ENCODE measurements around the gene TASP1.

The TASP1 gene

DNA sequence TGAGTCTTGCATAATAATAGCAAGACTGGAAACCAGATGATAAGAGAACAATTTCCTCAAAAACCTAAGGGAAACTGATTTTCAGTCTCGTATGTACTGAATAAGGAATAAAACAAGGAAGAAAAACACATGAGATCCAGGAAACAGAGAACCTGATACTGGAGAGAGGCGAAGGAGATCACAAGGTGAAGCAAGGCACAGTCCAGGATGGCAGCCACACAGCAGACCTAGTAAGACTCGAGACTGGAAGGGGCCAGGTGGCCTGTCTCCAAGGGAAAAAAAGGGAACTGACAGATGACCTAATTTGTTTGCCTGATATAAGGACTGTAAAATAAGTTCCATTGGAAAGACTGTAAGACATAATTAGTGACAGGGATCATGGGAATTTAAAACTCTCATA is 71.1 kb downstream of the TASP1 start:
- DNase-seq, result peak; percentile 27

DNA sequence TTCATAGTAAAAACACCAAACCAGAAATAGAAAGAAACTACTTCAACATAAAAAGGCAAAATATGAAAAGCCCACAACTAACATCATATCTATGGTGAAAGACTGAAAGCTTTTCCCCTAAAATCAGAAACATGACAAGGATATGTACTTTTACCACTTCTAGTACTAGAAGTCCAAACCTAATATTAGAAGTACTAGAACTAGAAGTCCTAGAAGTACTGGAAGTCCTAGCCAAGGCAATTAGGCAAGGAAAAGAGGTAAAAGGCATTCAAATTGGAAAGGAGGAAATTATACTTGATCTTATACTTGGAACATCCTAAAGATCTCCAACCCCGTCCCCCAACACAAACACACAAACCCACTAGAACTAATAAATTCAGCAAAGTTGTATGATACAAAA is 74.9 kb downstream of the TASP1 start:
- DNase-seq, result no peak

DNA sequence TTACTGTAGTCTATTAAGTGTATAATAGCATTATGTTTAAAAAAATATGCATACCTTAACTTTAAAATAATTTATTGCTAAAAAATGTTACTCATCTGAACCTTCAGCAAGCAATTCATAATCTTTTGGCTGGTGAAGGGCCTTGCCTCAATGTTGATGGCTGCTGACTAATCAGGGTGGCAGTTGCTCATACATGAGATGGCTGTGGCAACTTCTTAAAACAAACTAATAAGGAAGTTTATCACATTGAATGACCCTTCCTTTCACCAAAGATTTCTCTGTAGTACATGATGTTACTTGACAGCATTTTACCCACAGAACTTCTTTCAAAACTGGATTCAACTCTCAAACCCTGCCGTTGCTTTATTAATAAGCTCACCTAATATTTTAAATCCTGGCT is 84.0 kb downstream of the TASP1 start:
- DNase-seq, result no peak

DNA sequence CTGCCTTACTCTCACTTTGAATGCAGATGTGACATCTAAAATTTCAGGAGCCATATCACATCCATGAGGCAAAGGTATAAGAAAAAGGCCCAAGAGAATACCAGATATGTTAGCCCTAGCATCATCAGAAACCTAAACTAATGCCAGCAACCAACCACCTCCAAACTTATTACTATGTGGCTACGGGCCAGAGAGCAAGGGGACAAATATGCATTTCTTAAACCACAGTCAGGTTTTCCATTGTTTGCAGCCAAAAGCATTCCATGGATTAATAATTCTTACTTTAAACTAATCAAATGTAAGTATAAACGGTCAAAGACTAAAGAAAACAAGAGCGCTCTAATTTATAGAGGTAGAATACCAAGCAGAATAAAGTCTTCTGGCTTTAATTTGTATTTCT is 84.7 kb downstream of the TASP1 start:
- no peak for DNase-seq

DNA sequence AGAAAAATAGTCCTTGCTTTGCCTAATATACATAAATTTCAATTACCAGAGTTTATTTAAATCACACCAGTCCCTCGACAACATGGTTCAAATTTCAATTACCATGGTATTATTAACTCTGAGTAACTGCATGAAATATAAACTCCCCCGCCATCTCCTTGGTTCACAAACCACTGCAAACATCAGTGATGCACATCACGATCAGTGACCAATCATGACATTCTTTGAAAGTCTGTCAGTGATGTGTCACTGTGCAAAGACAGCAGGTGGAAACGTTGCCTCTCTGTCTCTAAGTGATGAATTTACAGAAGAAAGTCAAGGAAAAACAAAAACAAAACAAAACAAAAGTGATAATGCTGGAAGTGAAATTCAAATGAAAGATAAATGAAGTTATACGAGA is 86.7 kb downstream of the TASP1 start:
- no peak for DNase-seq

DNA sequence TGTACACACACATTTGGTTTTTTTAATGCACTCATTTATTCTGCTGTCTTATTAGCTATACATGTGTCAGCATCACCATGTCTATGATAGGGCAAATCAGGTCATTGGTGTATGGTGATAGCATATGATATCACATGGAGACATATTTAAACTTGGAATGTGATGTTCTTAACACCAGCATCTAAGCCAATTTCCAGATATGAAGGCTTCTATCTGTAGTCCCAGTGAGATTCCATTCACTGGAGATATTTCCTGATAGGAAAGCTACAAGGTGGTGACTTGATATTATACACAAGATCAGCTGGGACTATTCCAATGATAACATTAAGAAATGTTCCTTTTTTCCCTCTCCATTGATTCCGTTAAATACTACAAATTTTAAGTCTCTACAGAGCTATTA is 89.3 kb downstream of the TASP1 start:
- DNase-seq, result no peak

DNA sequence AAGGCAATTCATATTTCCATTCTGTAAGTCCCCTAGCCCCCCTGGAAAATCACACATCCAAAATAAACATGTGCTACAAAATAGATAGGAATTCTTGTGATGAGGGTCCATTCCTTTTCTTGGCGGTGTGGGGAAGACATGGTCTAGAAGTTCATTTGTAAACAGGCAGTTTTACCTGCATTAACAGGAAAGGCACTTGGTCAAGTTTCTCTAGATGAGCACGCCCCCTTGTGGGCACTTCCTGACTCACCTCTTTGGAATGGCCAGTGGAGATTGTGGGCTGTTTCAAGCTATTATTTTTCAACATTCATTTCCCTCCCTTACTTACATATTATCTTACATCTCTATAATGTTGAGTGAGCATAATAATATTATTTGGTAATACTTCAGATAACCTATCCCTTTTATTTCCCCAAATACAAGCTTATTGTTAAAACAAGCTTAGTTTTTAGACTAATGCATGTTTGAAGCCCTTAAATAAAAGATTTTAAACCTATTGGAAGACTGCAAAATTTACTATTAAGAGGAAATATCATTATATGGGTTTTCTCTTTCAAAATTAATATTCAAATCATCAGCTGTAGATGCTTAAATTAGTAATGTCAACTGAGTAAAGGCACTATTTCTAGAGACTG is 92.1 kb downstream of the TASP1 start:
- DNase-seq, result peak; percentile 81

DNA sequence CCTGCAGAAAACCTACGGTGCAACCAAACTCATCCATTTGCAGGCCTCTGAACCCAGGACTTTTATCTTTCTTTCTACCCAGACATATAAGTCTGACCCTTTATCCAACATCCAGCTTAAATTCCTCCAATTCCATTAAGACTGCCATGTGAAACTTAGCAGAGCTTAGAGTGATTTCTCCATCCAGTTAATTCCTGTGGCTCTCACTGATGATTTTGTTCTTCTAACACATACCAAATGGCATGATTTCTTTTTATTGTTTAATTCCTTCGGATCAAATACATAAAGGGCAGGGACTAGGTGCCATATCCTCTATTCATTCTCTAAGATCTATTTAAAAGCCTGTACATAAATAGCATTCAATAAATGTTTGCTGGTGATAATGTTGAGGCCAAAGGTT is 92.9 kb downstream of the TASP1 start:
- DNase-seq, result no peak

DNA sequence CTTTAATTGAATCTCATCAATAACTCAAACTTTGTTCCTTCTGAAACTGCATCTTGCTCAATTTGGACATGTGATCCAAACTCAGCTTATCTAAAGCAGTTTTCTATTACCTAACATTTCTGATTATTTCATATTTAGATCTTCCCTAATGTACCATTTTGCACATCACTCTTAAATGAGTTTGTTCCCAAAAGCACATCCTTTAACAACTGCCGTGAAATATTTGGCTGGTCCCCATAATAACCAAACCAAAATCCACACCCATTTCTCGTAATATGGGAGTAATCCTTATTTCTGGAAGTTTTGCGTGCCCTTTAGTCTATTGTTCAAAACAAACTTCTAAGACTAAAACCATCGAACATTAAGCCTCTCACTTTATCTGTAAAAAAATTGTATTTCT is 94.9 kb downstream of the TASP1 start:
- DNase-seq, result no peak

DNA sequence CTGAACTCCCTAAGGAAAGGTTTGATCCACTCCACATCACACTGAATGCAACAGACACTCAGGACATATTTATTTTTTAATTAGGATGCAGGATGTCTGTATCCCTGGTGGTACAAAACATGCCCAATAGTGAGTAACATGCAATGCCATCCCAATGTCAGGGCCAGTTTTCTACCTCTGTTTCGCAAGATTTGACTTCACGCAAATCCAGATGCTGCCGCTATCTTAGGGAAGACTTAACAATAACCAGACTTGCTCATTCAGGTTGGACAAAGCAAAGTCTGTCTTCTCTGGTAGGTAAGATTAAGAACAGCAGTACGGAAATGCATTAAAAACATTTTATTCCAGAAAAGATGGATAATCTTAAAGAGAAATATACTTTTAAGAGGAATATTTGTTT is 103.1 kb downstream of the TASP1 start:
- no peak for DNase-seq

DNA sequence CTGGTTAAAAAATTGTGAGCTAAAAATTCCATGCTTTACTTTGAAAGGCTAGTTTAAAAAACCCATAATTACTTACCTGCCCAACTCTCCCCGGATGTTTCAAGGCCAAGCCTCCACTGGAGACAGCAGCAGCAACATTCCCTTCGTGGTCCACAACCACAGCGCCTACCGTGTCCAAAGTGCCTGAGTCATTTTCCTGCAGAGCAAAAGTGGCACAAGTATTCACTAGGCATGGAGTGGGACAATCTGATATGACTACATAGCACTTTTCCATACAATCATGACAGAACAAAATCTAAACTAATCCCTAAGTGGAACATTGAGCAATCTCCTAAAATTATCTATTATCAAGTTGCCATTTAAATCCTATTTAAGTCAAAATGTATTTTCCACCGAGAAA is 104.8 kb downstream of the TASP1 start:
- no peak for DNase-seq

DNA sequence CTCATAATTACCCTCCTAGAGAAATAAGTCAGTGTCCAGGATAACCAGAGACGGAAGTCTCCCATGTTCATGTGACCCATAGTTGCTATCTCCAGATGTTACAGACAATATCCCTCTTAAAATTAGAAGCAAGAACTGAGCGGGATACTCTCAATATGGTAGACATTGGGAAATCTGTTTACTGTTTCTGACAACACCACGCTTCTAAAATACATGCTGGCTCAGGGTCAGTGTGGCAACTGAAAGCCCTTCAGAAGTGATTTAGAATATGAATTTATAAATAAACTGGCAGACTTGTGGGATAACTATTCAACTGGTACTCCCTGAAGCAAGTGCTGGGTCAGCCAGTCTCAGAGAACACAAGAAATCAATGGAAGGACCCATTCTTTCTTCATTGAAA is 108.6 kb downstream of the TASP1 start:
- no peak for DNase-seq

DNA sequence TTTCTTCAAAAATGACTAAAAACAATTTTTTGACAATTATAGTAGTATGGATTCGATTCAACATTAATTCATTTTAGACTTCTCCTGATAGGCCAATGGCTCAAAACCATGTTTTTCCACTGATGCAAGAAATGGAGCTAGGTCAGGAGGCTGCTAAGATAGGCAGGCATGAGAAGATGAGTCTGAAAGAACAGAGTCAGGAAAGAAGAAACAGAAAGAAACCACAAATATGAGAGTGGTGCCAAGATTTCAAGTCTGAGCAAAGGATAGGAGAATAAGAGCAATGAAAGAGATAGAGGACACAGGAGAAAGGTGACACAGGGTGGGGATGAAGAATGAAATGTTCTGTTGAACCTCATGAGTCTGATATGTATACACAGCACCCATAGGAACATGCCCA is 112.2 kb downstream of the TASP1 start:
- no peak for DNase-seq

DNA sequence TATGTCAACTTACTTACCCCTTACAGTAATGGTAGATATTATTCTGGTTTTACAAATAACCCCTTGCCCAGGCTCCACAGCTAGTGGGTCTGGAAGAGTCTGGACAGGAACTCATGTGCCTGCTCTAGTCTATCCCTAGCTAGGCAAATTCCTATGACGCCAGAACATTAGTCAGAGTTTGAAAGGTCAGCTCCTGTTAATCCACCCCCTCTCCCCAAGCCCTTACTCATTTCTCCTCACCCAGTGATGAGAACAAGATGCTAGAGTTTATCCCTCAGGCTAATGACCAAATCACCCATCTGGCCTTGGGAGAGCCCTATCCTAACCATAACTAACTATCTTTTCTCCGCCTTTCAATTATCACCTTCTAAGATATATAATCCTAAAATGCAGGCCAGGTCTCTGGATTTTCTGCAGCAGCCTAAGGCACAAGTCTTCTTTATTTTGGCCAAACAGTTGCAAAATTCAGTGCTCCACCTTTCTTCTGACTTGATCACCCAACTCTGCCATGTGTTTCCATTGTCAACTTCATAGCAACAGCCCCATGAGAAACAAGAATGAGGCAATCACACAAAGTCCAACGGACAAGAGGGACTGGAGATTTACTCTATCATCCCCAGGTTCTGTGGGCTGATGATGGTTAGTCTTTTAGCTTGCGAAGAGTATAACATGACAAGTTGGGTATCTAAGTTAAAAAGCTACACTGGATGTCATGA is 113.3 kb downstream of the TASP1 start:
- no peak for DNase-seq

DNA sequence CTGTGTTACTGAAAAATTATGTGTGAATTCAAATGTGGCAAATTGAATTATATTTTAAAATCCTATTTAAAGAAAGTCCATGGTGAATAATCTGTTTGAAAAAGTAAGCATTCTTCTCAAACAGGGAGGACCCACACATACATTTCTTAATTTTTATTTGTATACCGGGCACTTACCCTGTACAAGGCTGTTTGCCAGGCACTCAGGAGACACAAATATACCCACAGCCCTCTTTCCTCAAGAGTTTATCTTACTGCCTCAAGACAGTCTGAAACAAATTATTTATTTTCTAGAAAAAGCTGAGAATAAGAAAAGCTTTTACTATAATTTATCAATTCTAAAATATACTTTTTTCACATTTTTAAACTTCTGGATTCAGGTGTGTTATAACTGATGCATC is 114.4 kb downstream of the TASP1 start:
- DNase-seq, result no peak

DNA sequence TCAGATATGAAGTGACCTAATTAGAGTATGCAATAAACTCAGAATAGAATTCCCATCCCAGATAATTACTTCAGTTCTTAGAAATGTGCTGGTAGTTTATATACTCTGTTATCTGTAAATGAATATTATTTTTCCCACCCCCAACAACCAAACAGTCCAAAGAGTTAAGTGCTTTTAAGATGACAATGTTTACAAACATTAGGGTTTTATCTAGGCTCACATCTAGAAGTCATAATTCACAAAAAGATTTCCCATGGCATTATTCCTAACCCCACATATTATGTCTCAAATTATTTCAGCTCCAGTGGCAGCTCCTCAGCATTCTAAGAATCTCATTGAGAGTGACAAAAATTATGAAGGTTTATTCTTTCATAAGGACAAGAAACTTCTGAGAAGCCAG is 120.9 kb downstream of the TASP1 start:
- no peak for DNase-seq

DNA sequence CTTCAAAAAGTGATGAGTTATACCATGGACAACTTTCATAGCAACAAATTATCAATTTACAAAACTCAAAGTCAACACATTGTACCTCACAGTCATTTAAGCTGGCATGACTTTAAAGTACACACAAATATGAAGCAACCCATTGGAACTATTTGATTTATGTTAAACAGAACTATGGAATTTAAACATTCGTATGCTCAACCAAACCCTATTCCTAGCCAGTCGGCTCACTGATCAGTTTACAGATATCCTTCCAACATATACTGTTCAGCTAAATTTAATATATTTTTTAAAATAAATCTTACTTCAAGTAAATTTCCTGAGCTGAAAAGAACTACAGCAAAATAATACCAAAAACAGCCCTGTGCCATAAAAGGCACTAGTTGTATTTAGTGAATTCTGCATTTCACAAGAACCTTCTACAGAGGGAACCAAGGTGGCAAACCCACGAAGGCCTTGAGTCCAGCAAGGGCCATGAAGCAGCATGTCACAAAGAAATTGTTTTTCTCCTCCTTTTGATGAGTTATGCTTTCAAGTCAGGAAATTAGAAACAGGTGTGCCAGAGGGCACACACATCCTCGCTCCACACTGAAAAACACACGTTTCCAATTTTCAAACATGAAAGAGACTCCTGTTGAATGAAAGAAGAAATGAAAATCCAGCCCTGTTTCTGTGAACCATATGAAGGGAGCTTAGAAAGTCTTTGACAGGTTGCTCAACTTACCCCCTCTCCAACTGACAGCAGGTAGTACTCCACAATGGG is 122.8 kb downstream of the TASP1 start:
- no peak for DNase-seq

DNA sequence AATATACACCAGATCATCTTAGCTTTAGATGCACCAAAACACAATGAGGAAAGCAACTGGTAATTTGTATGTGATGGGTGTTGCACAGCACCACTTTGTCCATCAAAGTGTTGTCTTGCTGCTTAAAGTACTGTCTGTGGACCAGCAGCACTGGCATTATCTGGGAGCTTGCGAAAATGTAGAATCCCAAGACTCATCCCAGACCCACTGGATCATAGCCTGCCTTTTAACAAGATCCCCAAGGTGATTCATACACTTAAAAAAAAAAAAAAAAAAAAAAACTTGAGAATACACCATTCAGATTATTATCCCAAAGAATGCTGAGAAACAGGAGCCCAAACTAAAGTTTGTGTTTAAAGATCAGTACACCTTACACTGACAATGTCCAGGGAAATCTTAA is 123.4 kb downstream of the TASP1 start:
- no peak for DNase-seq

DNA sequence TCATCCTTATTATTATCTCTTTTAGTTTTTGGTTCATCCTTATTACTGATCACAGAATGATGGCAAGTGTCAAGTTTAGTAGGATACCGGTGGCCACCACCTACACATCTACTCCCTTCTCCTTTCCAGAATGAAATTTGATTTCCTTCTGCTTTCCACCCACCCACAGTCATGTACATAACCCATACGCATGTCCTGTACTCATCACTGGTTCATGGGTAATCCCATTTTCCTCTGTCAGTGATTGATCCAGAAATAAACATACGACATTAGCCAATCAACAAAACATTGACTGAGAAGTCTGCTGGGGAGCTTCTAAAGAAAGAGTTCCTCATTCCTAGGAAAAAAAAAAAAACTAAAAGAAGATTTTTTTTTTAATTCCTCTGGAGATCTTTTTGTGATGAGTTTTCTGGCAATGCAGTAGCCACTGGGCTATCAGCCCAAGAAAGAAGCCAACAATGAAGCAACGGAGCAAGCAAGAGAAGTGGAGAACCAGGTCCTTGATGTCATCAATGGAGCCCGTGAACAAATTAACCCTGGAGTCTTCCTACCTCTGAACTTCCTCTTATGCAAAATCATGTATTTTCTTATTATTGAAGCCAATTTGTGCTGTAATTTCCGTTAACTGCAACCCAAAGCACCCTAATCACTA is 127.8 kb downstream of the TASP1 start:
- no peak for DNase-seq

DNA sequence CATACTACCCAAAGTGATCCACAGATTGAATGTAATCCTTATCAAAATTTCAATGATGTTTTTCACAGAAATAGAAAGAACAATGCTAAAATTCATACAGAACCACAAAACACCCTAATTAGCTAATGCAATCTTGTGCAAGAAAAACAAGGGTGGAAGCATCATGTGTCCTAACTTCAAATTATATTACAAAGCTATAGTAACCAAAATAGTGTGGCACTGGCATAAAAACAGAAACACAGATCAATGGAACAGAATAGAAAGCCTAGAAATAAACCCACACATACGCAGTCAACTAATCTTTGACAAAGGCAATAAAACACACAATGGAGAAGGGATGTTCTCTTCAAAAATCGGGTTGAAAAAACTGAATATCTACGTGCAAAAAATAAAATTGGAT is 131.1 kb downstream of the TASP1 start:
- no peak for DNase-seq

DNA sequence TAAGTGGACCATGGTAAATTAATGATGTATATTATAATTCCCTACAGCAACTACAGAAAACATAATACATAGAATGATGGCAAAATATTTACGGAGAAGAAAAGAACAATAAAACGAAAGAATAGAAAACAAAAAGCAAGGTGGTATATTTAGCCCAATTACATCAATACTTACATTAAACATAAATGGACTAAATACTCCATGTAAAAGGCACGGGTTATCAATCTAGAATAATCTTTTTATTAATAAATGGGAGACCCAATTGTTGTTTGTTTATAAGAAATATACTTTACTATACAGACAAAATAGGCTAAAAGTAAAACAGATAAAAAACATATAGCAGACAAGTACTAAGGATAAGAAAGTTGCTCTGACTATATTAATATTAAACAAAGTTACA is 137.2 kb downstream of the TASP1 start:
- DNase-seq, result no peak

DNA sequence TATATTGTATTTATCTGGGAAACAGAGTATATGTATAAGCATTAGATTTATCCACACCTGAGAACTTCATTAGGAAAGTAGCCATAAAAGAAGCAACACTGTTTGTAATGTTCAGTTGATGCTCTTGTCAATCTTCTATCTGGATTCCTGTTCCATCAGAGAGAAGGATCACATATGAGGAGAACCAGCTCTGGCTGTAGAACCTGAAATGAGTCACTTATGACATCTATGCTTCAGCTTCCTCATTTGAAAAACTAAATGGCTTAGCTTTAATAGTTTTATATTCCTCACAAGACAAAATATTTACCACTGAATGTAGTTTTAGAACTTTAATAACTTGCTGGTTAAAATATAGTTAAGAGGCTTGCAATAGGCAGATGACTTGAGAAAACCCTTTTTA is 144.7 kb downstream of the TASP1 start:
- no peak for DNase-seq

DNA sequence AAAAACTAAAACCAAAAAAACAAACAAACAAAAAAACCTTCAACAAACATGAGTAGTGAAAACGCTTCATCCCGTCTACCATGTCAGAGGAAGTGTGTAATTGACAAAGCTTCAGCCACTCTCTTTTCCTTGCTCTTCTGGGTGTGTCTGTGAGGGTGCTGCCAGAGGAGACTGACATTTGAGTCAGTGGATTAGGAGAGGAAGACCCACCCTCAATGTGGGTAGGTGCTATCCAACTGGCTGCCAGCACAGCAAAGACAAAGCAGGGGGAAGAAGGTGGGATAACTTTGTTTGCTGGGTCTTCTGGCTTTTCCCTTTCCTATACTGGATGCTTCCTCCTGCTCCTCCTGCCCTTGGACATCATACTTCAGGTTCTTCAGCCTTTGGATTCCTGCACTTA is 145.6 kb downstream of the TASP1 start:
- DNase-seq, result no peak

DNA sequence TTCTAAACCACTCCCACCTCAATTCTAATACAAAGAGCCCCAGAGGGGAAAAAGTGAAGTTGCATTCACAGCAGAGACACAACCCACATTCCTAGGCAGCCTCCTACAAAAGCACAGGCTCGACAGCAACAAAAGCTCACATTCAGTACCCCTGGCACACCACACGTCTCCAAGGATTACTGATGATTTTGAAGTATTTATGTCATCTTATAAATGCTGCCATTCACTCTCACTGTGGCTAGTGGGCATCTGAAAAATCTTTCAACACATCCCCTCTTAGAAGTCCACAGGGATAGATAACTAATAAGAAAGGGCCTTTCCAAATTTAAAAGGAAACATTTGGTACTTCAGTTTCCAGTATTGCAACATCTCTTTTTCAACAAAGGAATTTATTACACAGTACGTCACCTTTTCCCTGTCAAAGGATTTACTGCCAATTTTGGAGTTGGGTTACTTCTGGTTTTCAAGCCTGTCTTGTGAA is 146.7 kb downstream of the TASP1 start:
- peak; percentile 25 for DNase-seq
